Bronchial epithelial cell (primary cell): ENCODE data around the gene CPT1C. TPM values are rescaled to one million over a fixed set of nuclear protein-coding genes. Genes with fewer than 3 reads are reported as not detected.

ENCODE experiments used
- DNase-seq: peaks from one replicate; pipeline ENCODE4 v3.0.0-alpha.2; 2010; ENCODE audit warnings: low read depth
- FAIRE-seq: peaks from 2 replicates; lab custom pipeline; 2011; peaks lifted over from hg19 to GRCh38; lab: Jason Lieb, UNC
- H3K27me3 ChIP-seq: 2 replicates; pipeline ENCODE4 v1.5.1; 2011; ENCODE audit warnings: low read length; ENCODE audit not compliant: control insufficient read depth, insufficient read depth
- H3K36me3 ChIP-seq: 2 replicates; pipeline ENCODE4 v1.5.1; 2011; ENCODE audit warnings: low read length; ENCODE audit not compliant: control insufficient read depth, insufficient read depth
- H3K4me3 ChIP-seq: 2 replicates; pipeline ENCODE4 v1.5.1; 2011; ENCODE audit warnings: mild to moderate bottlenecking, low read depth, low read length, control low read depth
- total RNA-seq: library from RNA; depleted of rRNA; stranded (reverse); fragments of >200 nt; gene quantifications from 2 replicates; pipeline ENCODE4 v1.2.1, GENCODE V29; 2014
- TF ChIP-seq, protein P1 (sequence below): IDR thresholded peaks from 2 replicates; pipeline ENCODE4 v1.5.1; 2011; ENCODE audit warnings: mild to moderate bottlenecking, moderate library complexity, low read length, control low read depth, inconsistent platforms; ENCODE audit not compliant: insufficient read depth, severe bottlenecking

Gene CPT1C
- total RNA-seq, 1 donor from 2014 or later, result 2.4 TPM

GRCh38 chr19:49741210-49741844 lies 50.4 kb downstream of the CPT1C start:
- DNase-seq (no peak), FAIRE-seq (no peak)
- Histone ChIP-seq H3K27me3 (no peaks in the 10 kb centered on the region), H3K4me3 (no peak overlapping the region), H3K36me3 (no peaks in the 10 kb centered on the region)
- TF ChIP-seq, protein P1, sequence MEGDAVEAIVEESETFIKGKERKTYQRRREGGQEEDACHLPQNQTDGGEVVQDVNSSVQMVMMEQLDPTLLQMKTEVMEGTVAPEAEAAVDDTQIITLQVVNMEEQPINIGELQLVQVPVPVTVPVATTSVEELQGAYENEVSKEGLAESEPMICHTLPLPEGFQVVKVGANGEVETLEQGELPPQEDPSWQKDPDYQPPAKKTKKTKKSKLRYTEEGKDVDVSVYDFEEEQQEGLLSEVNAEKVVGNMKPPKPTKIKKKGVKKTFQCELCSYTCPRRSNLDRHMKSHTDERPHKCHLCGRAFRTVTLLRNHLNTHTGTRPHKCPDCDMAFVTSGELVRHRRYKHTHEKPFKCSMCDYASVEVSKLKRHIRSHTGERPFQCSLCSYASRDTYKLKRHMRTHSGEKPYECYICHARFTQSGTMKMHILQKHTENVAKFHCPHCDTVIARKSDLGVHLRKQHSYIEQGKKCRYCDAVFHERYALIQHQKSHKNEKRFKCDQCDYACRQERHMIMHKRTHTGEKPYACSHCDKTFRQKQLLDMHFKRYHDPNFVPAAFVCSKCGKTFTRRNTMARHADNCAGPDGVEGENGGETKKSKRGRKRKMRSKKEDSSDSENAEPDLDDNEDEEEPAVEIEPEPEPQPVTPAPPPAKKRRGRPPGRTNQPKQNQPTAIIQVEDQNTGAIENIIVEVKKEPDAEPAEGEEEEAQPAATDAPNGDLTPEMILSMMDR, result no peak

DNA sequence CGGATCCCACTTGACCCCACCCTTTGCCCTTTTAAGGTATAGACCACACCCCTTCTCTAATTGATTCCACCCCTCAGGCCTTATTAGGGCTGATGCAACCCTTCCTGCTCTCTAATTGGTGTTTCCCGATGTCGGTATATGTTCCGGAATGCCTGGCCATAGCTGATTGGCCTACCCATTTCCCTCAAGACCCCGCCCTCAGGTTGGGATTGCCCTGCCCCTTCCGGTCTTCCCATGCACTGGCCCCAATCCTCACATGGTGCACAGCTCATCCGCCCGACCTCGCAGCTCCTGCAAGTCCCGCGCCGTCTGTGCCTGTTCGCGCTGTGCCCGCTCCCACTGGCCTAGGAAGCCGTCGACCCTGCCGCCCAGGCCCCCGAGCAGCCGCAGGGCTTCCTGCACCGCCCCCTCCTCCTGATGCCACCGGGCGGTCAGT lies 54.0 kb downstream of the CPT1C start:
- H3K4me3 ChIP-seq, result no peak overlapping the region
- no peak for DNase-seq
- no peaks in the 10 kb centered on the region for H3K27me3 ChIP-seq
- FAIRE-seq, result no peak
- no peaks in the 10 kb centered on the region for H3K36me3 ChIP-seq
- TF ChIP-seq, protein P1, result no peak

DNA sequence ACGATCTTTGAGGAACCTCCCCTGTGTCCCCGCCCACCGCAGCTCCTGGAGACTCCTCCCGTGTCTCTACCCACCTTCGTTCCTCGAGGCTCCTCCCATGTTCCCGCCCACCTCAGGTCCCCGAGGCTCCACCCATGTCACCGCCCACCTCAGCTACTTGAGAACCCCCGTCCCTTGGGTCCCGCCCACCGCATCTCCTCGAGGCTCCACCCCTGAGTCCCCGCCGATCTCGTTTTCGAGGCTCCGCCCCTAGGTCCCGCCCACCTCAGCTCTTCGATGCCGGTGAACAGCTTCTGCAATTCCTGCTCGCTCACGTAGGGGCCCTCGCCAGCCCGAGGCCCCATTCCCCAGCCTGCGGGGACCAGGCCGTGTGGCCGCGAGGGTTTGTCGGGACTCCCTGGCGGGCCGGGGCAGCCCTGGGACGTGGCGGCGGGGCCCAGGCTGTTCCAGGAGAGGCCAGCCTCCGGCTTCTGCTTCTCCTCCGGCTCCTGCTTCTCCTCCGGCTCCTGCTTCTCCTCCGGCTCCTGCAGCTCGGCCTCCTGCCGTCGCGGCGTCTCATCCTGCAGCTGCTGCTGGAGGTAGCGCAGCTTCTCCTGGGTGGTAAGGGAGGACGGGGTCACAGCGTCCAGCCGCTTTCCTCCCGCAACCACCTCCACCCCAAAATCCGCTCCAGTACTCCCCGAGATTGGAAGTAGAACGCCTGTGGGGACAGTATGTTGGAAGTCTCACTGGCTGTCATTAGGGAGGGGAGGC lies 55.5 kb downstream of the CPT1C start:
- no peaks in the 10 kb centered on the region for H3K27me3 ChIP-seq
- H3K4me3 ChIP-seq, result no peak overlapping the region
- DNase-seq (no peak), FAIRE-seq (no peak)
- no peaks in the 10 kb centered on the region for H3K36me3 ChIP-seq
- TF ChIP-seq, protein P1, result no peak

- H3K4me3 ChIP-seq, result no peak overlapping the region
- FAIRE-seq, result no peak
- H3K27me3 ChIP-seq, result no peaks in the 10 kb centered on the region
- H3K36me3 ChIP-seq, result no peaks in the 10 kb centered on the region
- TF ChIP-seq, protein P1, result no peak
- DNase-seq, result peak; percentile 32
These were observed 58.3 kb downstream of the CPT1C start for GRCh38 chr19:49749055-49749716.

DNA sequence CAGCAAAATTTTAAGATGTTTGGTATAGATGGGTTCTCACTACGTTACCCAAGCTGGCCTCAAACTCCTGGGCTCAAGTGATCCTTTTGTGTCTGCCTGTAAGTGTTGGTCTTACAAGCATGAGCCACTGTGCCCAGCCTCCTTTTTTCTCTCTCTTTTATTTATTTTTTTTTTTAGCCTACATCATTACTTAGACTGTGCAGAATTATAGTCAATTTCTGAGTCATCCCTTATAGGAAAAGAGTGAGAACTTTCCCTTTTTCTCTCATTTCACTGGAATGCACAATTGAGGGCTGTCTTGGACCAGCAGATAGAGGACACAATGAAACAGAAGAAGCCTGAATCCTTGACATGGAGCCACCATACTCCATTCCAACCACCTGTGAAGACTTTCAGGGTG lies 58.9 kb downstream of the CPT1C start:
- H3K36me3 ChIP-seq, result no peaks in the 10 kb centered on the region
- FAIRE-seq (no peak), DNase-seq (no peak)
- H3K4me3 ChIP-seq, result no peak overlapping the region
- TF ChIP-seq, protein P1, result no peak
- H3K27me3 ChIP-seq, result no peaks in the 10 kb centered on the region
